ENCODE data around the gene TSC2.

The TSC2 gene

DNA sequence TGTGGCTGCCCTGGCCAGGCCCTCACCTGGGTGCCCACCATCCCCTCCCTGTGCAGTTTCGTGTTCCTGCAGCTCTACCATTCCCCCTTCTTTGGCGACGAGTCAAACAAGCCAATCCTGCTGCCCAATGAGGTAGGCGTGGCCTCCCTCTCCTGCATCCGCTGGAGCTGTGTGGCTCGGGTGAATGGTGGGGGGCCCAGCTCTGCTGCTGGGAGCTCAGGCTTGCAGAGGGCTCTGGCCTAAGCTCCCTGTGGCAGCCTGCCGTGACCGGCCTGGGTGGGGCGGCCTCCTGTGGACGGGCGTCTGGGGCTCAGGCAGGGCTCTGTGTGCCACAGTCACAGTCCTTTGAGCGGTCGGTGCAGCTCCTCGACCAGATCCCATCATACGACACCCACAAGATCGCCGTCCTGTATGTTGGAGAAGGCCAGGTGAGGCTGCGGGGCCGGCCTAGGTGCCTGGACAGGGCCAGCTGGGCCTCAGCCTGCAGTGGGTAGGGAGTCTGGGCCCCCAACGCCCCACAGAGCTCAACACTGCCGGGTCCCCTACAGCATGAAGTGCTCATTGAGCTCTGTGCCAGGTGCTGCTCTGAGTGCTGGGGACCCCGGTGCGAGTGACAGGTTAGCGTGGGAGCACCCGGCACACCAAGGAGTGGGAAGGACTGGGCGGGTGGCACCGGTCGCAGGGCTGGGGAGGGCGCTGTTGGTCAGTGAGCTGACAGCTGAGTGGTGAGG is 37.3 kb downstream of the TSC2 start:
- DNase-seq (ENCODE audit: low read depth): no peak
- H3K4me3 ChIP-seq (ENCODE audit: low read length): no peak overlapping the region
- TF ChIP-seq CTCF (conservative IDR thresholded peaks at IDR 0.05; ENCODE audit: low read length): no peak

DNA sequence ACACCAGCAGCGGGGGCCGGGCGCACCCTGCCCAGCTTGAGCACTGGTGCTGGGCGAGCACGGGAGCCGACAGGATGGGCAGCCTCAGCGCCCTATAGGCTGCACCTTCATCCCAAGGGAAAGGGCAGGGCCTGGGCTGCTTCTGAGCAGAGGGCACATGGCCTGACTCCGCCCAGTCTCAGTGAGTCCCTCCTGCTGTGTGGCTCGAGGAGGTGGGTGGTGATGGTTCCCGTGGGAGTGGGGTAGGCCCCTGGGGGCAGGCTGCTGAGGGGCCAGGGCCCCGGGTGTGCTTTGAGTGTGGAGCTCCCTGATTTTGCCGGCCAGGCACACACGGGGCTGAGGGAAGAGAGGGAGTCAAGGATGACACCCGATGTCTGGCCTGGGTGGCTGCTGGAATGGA is 37.9 kb downstream of the TSC2 start:
- DNase-seq (ENCODE audit: low read depth): peak; percentile 40
- no peak for TF ChIP-seq CTCF (conservative IDR thresholded peaks at IDR 0.05; ENCODE audit: low read length)
- H3K4me3 ChIP-seq (ENCODE audit: low read length): no peak overlapping the region

DNA sequence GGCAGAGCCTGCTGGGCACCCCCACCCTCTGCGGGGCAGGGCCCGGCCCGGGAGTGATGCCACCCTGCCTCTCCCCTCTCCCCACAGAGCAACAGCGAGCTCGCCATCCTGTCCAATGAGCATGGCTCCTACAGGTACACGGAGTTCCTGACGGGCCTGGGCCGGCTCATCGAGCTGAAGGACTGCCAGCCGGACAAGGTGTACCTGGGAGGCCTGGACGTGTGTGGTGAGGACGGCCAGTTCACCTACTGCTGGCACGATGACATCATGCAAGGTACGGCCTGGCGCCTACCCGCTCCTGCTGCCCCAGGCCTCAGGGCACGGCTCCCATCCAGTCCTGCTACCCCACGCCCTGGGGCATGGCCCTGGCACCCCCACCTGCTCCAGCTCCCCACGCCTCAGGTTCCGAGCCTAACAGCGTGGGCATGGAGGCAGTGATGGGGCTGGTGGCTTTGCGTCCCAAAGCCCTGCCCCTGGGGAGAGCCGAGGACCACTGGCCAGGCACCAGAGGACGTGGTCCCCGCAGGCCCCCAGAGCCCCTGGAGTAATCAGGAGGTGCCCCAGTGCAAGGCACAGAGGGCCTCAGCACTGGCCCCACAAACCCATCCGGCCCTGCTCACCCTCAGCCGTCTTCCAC is 38.4 kb downstream of the TSC2 start:
- H3K4me3 ChIP-seq (ENCODE audit: low read length): no peak overlapping the region
- TF ChIP-seq CTCF (conservative IDR thresholded peaks at IDR 0.05; ENCODE audit: low read length): no peak
- no peak for DNase-seq (ENCODE audit: low read depth)

- no peak for DNase-seq (ENCODE audit: low read depth)
Measured at GRCh38 chr16:2086812-2087747, 39.3 kb downstream of the TSC2 start.

DNA sequence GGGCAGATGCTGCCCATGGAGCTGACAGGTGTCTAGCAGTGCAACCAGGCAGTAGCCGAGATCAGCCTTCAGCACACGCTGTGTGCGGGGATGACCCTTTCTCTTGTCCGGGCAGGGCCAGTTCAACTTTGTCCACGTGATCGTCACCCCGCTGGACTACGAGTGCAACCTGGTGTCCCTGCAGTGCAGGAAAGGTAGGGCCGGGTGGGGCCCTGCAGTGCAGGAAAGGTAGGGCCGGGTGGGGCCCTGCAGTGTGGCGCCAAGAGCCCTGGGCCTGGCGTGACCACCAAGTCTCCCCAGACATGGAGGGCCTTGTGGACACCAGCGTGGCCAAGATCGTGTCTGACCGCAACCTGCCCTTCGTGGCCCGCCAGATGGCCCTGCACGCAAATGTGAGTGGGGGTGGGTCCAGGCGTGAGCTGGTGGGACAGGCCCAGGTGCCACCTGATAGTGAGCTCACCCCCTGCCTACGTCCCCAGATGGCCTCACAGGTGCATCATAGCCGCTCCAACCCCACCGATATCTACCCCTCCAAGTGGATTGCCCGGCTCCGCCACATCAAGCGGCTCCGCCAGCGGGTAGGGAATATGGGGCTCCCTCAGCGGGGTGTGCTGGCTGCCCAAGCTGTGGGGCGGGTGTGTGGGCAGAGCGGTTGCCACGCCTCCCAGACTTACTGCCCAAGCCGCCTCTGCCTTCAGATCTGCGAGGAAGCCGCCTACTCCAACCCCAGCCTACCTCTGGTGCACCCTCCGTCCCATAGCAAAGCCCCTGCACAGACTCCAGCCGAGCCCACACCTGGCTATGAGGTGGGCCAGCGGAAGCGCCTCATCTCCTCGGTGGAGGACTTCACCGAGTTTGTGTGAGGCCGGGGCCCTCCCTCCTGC is 40.2 kb downstream of the TSC2 start:
- H3K4me3 ChIP-seq (ENCODE audit: low read length): no peak overlapping the region
- DNase-seq (ENCODE audit: low read depth): no peak
- no peak for TF ChIP-seq CTCF (conservative IDR thresholded peaks at IDR 0.05; ENCODE audit: low read length)

More at GRCh38 chr16:2086812-2087747, 39.3 kb downstream of the TSC2 start:
- no peak for TF ChIP-seq CTCF (conservative IDR thresholded peaks at IDR 0.05; ENCODE audit: low read length)
- no peak overlapping the region for H3K4me3 ChIP-seq (ENCODE audit: low read length)

DNA sequence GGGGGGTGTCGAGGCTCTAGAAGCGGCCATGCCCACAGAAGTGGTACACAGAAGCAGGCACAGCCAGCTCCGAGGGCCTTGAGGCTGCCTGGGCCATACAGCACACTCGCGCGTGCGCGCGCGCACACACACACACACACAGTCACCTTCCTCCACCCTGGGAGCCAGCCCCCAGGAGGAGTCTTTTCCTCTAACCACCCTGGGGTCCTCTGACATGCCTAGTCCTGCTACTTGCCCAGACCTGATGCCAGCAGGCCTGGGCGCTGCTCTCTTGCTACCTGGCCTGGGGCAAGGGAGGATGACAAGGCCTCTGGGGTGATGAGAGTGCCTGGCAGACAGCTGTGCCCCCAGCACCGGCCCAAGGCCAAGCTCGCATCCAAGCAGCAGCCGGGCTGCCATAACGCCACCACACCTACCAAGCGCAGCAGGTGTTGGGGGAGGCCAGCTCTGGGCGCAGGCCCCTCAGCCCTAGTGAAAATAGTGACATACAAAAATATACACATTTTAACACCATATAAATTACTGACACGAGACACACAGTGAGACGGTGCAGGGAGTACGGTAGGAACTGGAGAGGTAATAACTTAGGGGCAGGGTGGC is 41.1 kb downstream of the TSC2 start:
- no peak overlapping the region for H3K4me3 ChIP-seq (ENCODE audit: low read length)
- TF ChIP-seq CTCF (conservative IDR thresholded peaks at IDR 0.05; ENCODE audit: low read length): no peak
- DNase-seq (ENCODE audit: low read depth): no peak

All from AG10803 (cell line).